HepG2 (cell line): ENCODE results near the gene SCAPER. TPM values are rescaled to one million over a fixed set of nuclear protein-coding genes. Genes with fewer than 3 reads are reported as not detected.

Experiments used
- ARNT ChIP-seq: fragments of 450-650 bp; IDR thresholded peaks from 2 replicates; pipeline ENCODE4 v1.6.1; 2017
- ATRX ChIP-seq: sonication (generic); formaldehyde crosslinking; IDR thresholded peaks from 2 replicates; pipeline ENCODE4 v1.4.0; 2020; ENCODE audit warnings: missing genetic modification reagents, borderline replicate concordance
- CENPX ChIP-seq: sonication (generic); formaldehyde crosslinking; IDR thresholded peaks from 2 replicates; pipeline ENCODE4 v1.9.0; 2021; ENCODE audit warnings: mild to moderate bottlenecking, missing genetic modification reagents, moderate library complexity
- CREM ChIP-seq, 2 experiments: sonication (generic) in 1 of 2; formaldehyde crosslinking in 1 of 2; IDR thresholded peaks; 2 replicates each; pipeline versions ENCODE4 v1.4.0 to v1.6.1; 2016 to 2020; ENCODE audit warnings: antibody characterized with exemption in 1 of 2, mild to moderate bottlenecking in 1 of 2, missing genetic modification reagents in 1 of 2
- IRF2 ChIP-seq: IDR thresholded peaks from 2 replicates; pipeline ENCODE4 v1.6.1; 2018; ENCODE audit warnings: missing genetic modification reagents, missing compliant biosample characterization
- RBM22 ChIP-seq: fragments of 200-400 bp; formaldehyde crosslinking; optimal IDR thresholded peaks from 2 replicates; pipeline ENCODE3; 2017; ENCODE audit warnings: mild to moderate bottlenecking, low read length, moderate library complexity
- SATB2 ChIP-seq: sonication (generic); formaldehyde crosslinking; IDR thresholded peaks from 2 replicates; pipeline ENCODE4 v1.5.0; 2020; ENCODE audit warnings: missing genetic modification reagents
- SMAD9 ChIP-seq: sonication (generic); formaldehyde crosslinking; IDR thresholded peaks from 2 replicates; pipeline ENCODE4 v1.5.1; 2020; ENCODE audit warnings: mild to moderate bottlenecking, missing genetic modification reagents
- SOX13 ChIP-seq, 3 experiments: fragments of 450-650 bp in 1 of 3; sonication (generic) in 1 of 3; formaldehyde crosslinking in 1 of 3; IDR thresholded peaks in 2 of 3; conservative IDR thresholded peaks in 1 of 3; 2 replicates each; pipeline versions ENCODE4 v1.5.0 to v1.6.1; 2016 to 2020; ENCODE audit warnings: antibody characterized with exemption in 1 of 3, mild to moderate bottlenecking in 1 of 3, missing compliant biosample characterization in 1 of 3, missing genetic modification reagents in 1 of 3, moderate library complexity in 1 of 3
- STAT5B ChIP-seq: sonication (generic); formaldehyde crosslinking; IDR thresholded peaks from 2 replicates; pipeline ENCODE4 v1.4.0; 2020; ENCODE audit warnings: missing genetic modification reagents
- ZNF207 ChIP-seq: fragments of 450-650 bp; IDR thresholded peaks from 2 replicates; pipeline ENCODE4 v1.6.1; 2016; ENCODE audit warnings: antibody characterized with exemption, borderline replicate concordance
- ZNF367 ChIP-seq: sonication (generic); formaldehyde crosslinking; IDR thresholded peaks from 2 replicates; pipeline ENCODE4 v1.4.0; 2020; ENCODE audit warnings: missing genetic modification reagents, borderline replicate concordance
- ZNF543 ChIP-seq: sonication (generic); formaldehyde crosslinking; IDR thresholded peaks from 2 replicates; pipeline ENCODE4 v1.4.0; 2020; ENCODE audit warnings: mild to moderate bottlenecking, missing genetic modification reagents
- ZSCAN20 ChIP-seq: sonication (generic); formaldehyde crosslinking; IDR thresholded peaks from 2 replicates; pipeline ENCODE4 v1.4.0; 2020; ENCODE audit warnings: missing genetic modification reagents, mild to moderate bottlenecking, borderline replicate concordance
- polyA plus RNA-seq, 8 experiments: library from polyadenylated mRNA; depleted of rRNA in 3 of 8; stranded (reverse) in 7 of 8; unstranded in 1 of 8; fragments of >200 nt; fragmentation: Illumina TruSeq in 4 of 8; extraction: Trizol in 4 of 8; gene quantifications; 2 replicates each; pipeline versions ENCODE4 v1.2.1 to v1.2.3, GENCODE V29; 2011 to 2016; ENCODE audit warnings: low read depth in 4 of 8, missing spikeins in 1 of 8, mixed read lengths in 1 of 8; ENCODE audit not compliant: insufficient read depth in 1 of 8
- total RNA-seq, 5 experiments: library from RNA; depleted of rRNA; stranded (reverse); fragments of >200 nt; fragmentation: Illumina TruSeq; extraction: Trizol; gene quantifications; 2 replicates each; pipeline ENCODE4 v1.2.3, GENCODE V29; 2016; ENCODE audit warnings: low read depth in 1 of 5
- TF ChIP-seq, protein P1 (sequence below): sonication (generic); formaldehyde crosslinking; IDR thresholded peaks from 2 replicates; pipeline ENCODE4; 2020; ENCODE audit warnings: missing genetic modification reagents, mild to moderate bottlenecking, borderline replicate concordance
- TF ChIP-seq, protein P2 (sequence below): sonication (generic); formaldehyde crosslinking; IDR thresholded peaks from 2 replicates; pipeline ENCODE4 v1.4.0; 2020; ENCODE audit warnings: missing genetic modification reagents
- TF ChIP-seq, protein P3 (sequence below): IDR thresholded peaks from 2 replicates; pipeline ENCODE4 v1.6.1; 2012; ENCODE audit warnings: low read depth, low read length, improper control_type of control experiment
- TF ChIP-seq, protein P4 (sequence below): sonication (generic); formaldehyde crosslinking; IDR thresholded peaks from 2 replicates; pipeline ENCODE4 v1.8.0; 2022; ENCODE audit warnings: mild to moderate bottlenecking, missing genetic modification reagents, moderate library complexity

Gene SCAPER
- total and polyA plus RNA-seq, 2 of the 13 experiments (the other 11 are each of a cell fraction or from before 2014, with no cell fraction given) = 4.3 to 10.5 TPM

DNA sequence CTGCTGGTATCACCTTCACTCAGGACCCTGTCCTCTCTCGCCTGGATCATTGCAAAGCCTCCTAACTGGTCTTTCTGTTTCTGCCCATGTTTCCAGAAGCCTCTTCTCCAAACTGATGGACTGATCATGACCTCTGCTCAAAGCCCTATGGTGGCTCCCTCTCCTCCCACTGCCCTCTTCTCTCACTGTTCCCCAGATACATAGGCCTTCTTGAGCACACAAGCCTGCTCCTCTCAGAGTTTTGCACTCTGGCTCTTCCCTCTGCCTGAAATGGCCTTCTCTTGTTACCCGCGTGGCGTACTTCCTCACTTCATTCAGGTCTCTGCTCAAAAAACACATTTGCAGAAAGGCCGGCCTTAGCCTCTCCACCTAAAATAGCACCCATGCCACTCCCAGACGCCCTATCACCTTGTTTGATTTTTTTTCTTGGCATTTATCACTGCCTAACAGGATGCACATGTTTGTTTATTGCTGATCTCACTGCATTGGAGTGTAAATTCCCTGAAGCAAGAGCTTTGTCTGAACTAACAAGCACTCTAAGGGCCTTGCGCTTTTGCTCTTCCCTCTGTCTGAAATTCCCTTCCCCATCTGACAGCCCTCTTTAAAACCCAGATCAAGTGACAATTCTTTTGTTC, 592.5 kb downstream of the SCAPER start (continued):
- TF ChIP-seq, protein P1, sequence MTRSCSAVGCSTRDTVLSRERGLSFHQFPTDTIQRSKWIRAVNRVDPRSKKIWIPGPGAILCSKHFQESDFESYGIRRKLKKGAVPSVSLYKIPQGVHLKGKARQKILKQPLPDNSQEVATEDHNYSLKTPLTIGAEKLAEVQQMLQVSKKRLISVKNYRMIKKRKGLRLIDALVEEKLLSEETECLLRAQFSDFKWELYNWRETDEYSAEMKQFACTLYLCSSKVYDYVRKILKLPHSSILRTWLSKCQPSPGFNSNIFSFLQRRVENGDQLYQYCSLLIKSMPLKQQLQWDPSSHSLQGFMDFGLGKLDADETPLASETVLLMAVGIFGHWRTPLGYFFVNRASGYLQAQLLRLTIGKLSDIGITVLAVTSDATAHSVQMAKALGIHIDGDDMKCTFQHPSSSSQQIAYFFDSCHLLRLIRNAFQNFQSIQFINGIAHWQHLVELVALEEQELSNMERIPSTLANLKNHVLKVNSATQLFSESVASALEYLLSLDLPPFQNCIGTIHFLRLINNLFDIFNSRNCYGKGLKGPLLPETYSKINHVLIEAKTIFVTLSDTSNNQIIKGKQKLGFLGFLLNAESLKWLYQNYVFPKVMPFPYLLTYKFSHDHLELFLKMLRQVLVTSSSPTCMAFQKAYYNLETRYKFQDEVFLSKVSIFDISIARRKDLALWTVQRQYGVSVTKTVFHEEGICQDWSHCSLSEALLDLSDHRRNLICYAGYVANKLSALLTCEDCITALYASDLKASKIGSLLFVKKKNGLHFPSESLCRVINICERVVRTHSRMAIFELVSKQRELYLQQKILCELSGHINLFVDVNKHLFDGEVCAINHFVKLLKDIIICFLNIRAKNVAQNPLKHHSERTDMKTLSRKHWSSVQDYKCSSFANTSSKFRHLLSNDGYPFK (CRISPR knock-in tag) = no peak
- TF ChIP-seq ZSCAN20 (no peak), ATRX (CRISPR knock-in tag) (no peak), SOX13 (IDR thresholded peaks at IDR 0.05) (no peak), SOX13 (CRISPR knock-in tag; conservative IDR thresholded peaks at IDR 0.05 in 1 of 2, IDR thresholded peaks at IDR 0.05 in 1 of 2) (peak in 1 of 2 experiments; percentile 49; a peak in 1 of 4 replicates), ZNF207 (no peak), ZNF543 (no peak), SATB2 (CRISPR knock-in tag) (no peak), ARNT (no peak), CENPX (CRISPR knock-in tag) (no peak), IRF2 (CRISPR knock-in tag) (peak; percentile 54; the same call in 1 of the 2 replicates), SMAD9 (no peak), STAT5B (CRISPR knock-in tag) (no peak), RBM22 (no peak), CREM (IDR thresholded peaks at IDR 0.05) (0 out of 2 replicates have a peak, but pooled peaks have one; percentile 21), CREM (CRISPR knock-in tag; IDR thresholded peaks at IDR 0.05) (no peak), ZNF367 (CRISPR knock-in tag) (no peak)
- TF ChIP-seq, protein P2, sequence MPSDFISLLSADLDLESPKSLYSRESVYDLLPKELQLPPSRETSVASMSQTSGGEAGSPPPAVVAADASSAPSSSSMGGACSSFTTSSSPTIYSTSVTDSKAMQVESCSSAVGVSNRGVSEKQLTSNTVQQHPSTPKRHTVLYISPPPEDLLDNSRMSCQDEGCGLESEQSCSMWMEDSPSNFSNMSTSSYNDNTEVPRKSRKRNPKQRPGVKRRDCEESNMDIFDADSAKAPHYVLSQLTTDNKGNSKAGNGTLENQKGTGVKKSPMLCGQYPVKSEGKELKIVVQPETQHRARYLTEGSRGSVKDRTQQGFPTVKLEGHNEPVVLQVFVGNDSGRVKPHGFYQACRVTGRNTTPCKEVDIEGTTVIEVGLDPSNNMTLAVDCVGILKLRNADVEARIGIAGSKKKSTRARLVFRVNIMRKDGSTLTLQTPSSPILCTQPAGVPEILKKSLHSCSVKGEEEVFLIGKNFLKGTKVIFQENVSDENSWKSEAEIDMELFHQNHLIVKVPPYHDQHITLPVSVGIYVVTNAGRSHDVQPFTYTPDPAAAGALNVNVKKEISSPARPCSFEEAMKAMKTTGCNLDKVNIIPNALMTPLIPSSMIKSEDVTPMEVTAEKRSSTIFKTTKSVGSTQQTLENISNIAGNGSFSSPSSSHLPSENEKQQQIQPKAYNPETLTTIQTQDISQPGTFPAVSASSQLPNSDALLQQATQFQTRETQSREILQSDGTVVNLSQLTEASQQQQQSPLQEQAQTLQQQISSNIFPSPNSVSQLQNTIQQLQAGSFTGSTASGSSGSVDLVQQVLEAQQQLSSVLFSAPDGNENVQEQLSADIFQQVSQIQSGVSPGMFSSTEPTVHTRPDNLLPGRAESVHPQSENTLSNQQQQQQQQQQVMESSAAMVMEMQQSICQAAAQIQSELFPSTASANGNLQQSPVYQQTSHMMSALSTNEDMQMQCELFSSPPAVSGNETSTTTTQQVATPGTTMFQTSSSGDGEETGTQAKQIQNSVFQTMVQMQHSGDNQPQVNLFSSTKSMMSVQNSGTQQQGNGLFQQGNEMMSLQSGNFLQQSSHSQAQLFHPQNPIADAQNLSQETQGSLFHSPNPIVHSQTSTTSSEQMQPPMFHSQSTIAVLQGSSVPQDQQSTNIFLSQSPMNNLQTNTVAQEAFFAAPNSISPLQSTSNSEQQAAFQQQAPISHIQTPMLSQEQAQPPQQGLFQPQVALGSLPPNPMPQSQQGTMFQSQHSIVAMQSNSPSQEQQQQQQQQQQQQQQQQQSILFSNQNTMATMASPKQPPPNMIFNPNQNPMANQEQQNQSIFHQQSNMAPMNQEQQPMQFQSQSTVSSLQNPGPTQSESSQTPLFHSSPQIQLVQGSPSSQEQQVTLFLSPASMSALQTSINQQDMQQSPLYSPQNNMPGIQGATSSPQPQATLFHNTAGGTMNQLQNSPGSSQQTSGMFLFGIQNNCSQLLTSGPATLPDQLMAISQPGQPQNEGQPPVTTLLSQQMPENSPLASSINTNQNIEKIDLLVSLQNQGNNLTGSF (CRISPR knock-in tag) = no peak
- TF ChIP-seq, protein P3, sequence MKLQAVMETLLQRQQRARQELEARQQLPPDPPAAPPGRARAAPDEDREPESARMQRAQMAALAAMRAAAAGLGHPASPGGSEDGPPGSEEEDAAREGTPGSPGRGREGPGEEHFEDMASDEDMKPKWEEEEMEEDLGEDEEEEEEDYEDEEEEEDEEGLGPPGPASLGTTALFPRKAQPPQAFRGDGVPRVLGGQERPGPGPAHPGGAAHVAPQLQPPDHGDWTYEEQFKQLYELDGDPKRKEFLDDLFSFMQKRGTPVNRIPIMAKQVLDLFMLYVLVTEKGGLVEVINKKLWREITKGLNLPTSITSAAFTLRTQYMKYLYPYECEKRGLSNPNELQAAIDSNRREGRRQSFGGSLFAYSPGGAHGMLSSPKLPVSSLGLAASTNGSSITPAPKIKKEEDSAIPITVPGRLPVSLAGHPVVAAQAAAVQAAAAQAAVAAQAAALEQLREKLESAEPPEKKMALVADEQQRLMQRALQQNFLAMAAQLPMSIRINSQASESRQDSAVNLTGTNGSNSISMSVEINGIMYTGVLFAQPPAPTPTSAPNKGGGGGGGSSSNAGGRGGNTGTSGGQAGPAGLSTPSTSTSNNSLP = peak; percentile 46; the same call in 1 of the 2 replicates
- TF ChIP-seq, protein P4, sequence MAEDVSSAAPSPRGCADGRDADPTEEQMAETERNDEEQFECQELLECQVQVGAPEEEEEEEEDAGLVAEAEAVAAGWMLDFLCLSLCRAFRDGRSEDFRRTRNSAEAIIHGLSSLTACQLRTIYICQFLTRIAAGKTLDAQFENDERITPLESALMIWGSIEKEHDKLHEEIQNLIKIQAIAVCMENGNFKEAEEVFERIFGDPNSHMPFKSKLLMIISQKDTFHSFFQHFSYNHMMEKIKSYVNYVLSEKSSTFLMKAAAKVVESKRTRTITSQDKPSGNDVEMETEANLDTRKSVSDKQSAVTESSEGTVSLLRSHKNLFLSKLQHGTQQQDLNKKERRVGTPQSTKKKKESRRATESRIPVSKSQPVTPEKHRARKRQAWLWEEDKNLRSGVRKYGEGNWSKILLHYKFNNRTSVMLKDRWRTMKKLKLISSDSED (CRISPR knock-in tag) = no peak
